Cerebellar nuclear complex (tissue), 1 donor: ENCODE measurements around the gene NAALADL2.

Experiments used
- DNase-seq, 2 experiments: peaks; one replicate each; lab custom pipeline; 2025; lab: John Stamatoyannopoulos, UW

The NAALADL2 gene

GRCh38 chr3:174884776-174885568, 25.8 kb downstream of the NAALADL2 start:
- no peak for DNase-seq

GRCh38 chr3:174891524-174892203, 32.5 kb downstream of the NAALADL2 start:
- DNase-seq: no peak

GRCh38 chr3:174907027-174907426, 47.9 kb downstream of the NAALADL2 start:
- no peak for DNase-seq

- no peak for DNase-seq
These were observed 48.7 kb downstream of the NAALADL2 start for GRCh38 chr3:174907628-174908407.

GRCh38 chr3:174931473-174932353, 72.6 kb downstream of the NAALADL2 start:
- DNase-seq: no peak

- DNase-seq: no peak
These were observed 77.5 kb downstream of the NAALADL2 start for GRCh38 chr3:174936590-174936989.

GRCh38 chr3:174937478-174937877, 78.3 kb downstream of the NAALADL2 start:
- DNase-seq: no peak

- no peak for DNase-seq
These were observed 79.0 kb downstream of the NAALADL2 start for GRCh38 chr3:174938102-174938501.

- no peak for DNase-seq
These were observed 81.0 kb downstream of the NAALADL2 start for GRCh38 chr3:174940151-174940550.

GRCh38 chr3:174945276-174945675, 86.1 kb downstream of the NAALADL2 start:
- no peak for DNase-seq

GRCh38 chr3:174945951-174946350, 86.8 kb downstream of the NAALADL2 start:
- no peak for DNase-seq

GRCh38 chr3:174949523-174949922, 90.4 kb downstream of the NAALADL2 start:
- no peak for DNase-seq

GRCh38 chr3:174951034-174951433, 91.9 kb downstream of the NAALADL2 start:
- no peak for DNase-seq

GRCh38 chr3:174951498-174952005, 92.4 kb downstream of the NAALADL2 start:
- DNase-seq: no peak

GRCh38 chr3:174953068-174953467, 93.9 kb downstream of the NAALADL2 start:
- no peak for DNase-seq

GRCh38 chr3:174955513-174956016, 96.4 kb downstream of the NAALADL2 start:
- DNase-seq: no peak

GRCh38 chr3:174957081-174957480, 97.9 kb downstream of the NAALADL2 start:
- DNase-seq: no peak

- DNase-seq: no peak
These were observed 98.4 kb downstream of the NAALADL2 start for GRCh38 chr3:174957551-174958001.

GRCh38 chr3:174958671-174959328, 99.7 kb downstream of the NAALADL2 start:
- DNase-seq: no peak

GRCh38 chr3:174959556-174960065, 100.5 kb downstream of the NAALADL2 start:
- no peak for DNase-seq
